ENCODE measurements around the gene NOXA1. TPM values are rescaled to one million over a fixed set of nuclear protein-coding genes. Genes with fewer than 3 reads are reported as not detected.
A peak's percentile ranks its signal among the peaks of the same experiment; 100 is the strongest.

The NOXA1 gene
- total RNA-seq, 1 donor from 2014 or later = 3.2 TPM

GRCh38 chr9:137452761-137453642, 29.8 kb downstream of the NOXA1 start:
- DNase-seq (ENCODE audit: low spot score) = no peak

- no peak for DNase-seq (ENCODE audit: low spot score)
Measured at GRCh38 chr9:137453643-137454081, 30.5 kb downstream of the NOXA1 start.

- DNase-seq (ENCODE audit: low spot score) = no peak
Measured at GRCh38 chr9:137454145-137454596, 31.0 kb downstream of the NOXA1 start.

GRCh38 chr9:137454597-137455358, 31.6 kb downstream of the NOXA1 start:
- DNase-seq (ENCODE audit: low spot score) = no peak

GRCh38 chr9:137455359-137455991, 32.3 kb downstream of the NOXA1 start:
- no peak for DNase-seq (ENCODE audit: low spot score)

- DNase-seq (ENCODE audit: low spot score) = no peak
Measured at GRCh38 chr9:137456061-137456863, 33.1 kb downstream of the NOXA1 start.

- no peak for DNase-seq (ENCODE audit: low spot score)
Measured at GRCh38 chr9:137456864-137457405, 33.7 kb downstream of the NOXA1 start.

GRCh38 chr9:137457406-137458193, 34.4 kb downstream of the NOXA1 start:
- DNase-seq (ENCODE audit: low spot score) = no peak

GRCh38 chr9:137458194-137459151, 35.3 kb downstream of the NOXA1 start:
- DNase-seq (ENCODE audit: low spot score) = no peak

- peak; percentile 98 for DNase-seq (ENCODE audit: low spot score)
Measured at GRCh38 chr9:137459152-137459600, 36.0 kb downstream of the NOXA1 start, which contains the start of gene NSMF. Gene NSMF, minus strand, starts transcription at chr9:137459334. Its CDS starts 232 bp downstream, at chr9:137459102.

- no peak for DNase-seq (ENCODE audit: low spot score)
Measured at GRCh38 chr9:137459601-137460362, 36.6 kb downstream of the NOXA1 start.

GRCh38 chr9:137460363-137461315, 37.4 kb downstream of the NOXA1 start:
- DNase-seq (ENCODE audit: low spot score) = no peak

- no peak for DNase-seq (ENCODE audit: low spot score)
Measured at GRCh38 chr9:137461316-137461662, 38.1 kb downstream of the NOXA1 start.

- no peak for DNase-seq (ENCODE audit: low spot score)
Measured at GRCh38 chr9:137461663-137462395, 38.6 kb downstream of the NOXA1 start.

GRCh38 chr9:137462396-137462985, 39.3 kb downstream of the NOXA1 start:
- no peak for DNase-seq (ENCODE audit: low spot score)

Measured in mesenteric fat pad (tissue), 1 donor.